Loucy (cell line): ENCODE data around the gene GNPTAB.

ENCODE experiments used
- H2AFZ ChIP-seq: fragments of 200-600 bp; sonication (generic); 2 replicates; pipeline ENCODE4 v1.6.0; 2016; ENCODE audit warnings: antibody characterized with exemption, mild to moderate bottlenecking, low read length, moderate library complexity
- H3F3A ChIP-seq: fragments of 200-600 bp; 2 replicates; pipeline ENCODE4 v1.6.0; 2016; ENCODE audit warnings: antibody characterized with exemption, low read depth, mild to moderate bottlenecking
- H3K27me3 ChIP-seq: fragments of 200-600 bp; sonication (generic); 2 replicates; pipeline ENCODE4 v1.6.1; 2014; ENCODE audit warnings: low read length, mild to moderate bottlenecking; ENCODE audit not compliant: insufficient read depth, poor library complexity, severe bottlenecking
- H3K36me3 ChIP-seq: fragments of 200-600 bp; sonication (generic); 2 replicates; pipeline ENCODE4 v1.6.1; 2016; ENCODE audit warnings: low read length; ENCODE audit not compliant: insufficient read depth
- H3K4me1 ChIP-seq: fragments of 200-600 bp; sonication (generic); 2 replicates; pipeline ENCODE4 v1.5.1; 2014; ENCODE audit warnings: low read length, mild to moderate bottlenecking; ENCODE audit not compliant: insufficient read depth, poor library complexity, severe bottlenecking
- H3K4me2 ChIP-seq: fragments of 200-600 bp; sonication (generic); 2 replicates; pipeline ENCODE4 v1.6.0; 2014; ENCODE audit warnings: antibody characterized with exemption, low read length, low read depth, mild to moderate bottlenecking; ENCODE audit not compliant: poor library complexity, severe bottlenecking
- H3K4me3 ChIP-seq: fragments of 200-600 bp; sonication (generic); 2 replicates; pipeline ENCODE4 v1.5.1; 2014; ENCODE audit warnings: low read length, mild to moderate bottlenecking, mixed read lengths; ENCODE audit not compliant: poor library complexity, severe bottlenecking
- H3K79me2 ChIP-seq: fragments of 200-600 bp; sonication (generic); 2 replicates; pipeline ENCODE4 v1.6.1; 2014; ENCODE audit warnings: low read length; ENCODE audit not compliant: insufficient read depth
- H3K9ac ChIP-seq: fragments of 200-600 bp; sonication (generic); 2 replicates; pipeline ENCODE4 v1.6.0; 2014; ENCODE audit warnings: mild to moderate bottlenecking, low read depth, low read length, moderate library complexity; ENCODE audit not compliant: poor library complexity, severe bottlenecking
- H3K9me2 ChIP-seq: fragments of 200-600 bp; sonication (generic); replicated peaks from 2 replicates; pipeline ENCODE4 v1.6.1; 2016; ENCODE audit warnings: low read depth, low read length, mixed read lengths
- H3K9me3 ChIP-seq: fragments of 200-600 bp; sonication (generic); 2 replicates; pipeline ENCODE4 v1.6.1; 2014; ENCODE audit warnings: mild to moderate bottlenecking, antibody characterized with exemption, low read length, low read depth; ENCODE audit not compliant: insufficient read depth
- H4K20me1 ChIP-seq: fragments of 200-600 bp; sonication (generic); 2 replicates; pipeline ENCODE4 v1.6.0; 2014; ENCODE audit warnings: antibody characterized with exemption, low read length, mild to moderate bottlenecking; ENCODE audit not compliant: insufficient read depth, poor library complexity, severe bottlenecking
- CTCF ChIP-seq: fragments of 200-600 bp; sonication (generic); conservative IDR thresholded peaks from 2 replicates; pipeline ENCODE4 v1.5.1; 2014; ENCODE audit warnings: mild to moderate bottlenecking, antibody characterized with exemption, low read length
- EZH2phosphoT487 ChIP-seq: fragments of 200-600 bp; IDR thresholded peaks from 2 replicates; pipeline ENCODE4 v1.6.1; 2018; ENCODE audit warnings: antibody characterized with exemption, mild to moderate bottlenecking, moderate library complexity, borderline replicate concordance

The GNPTAB gene

GRCh38 chr12:101763246-101763931 is 67.4 kb downstream of the GNPTAB start:
- TF ChIP-seq EZH2phosphoT487 (no peak), CTCF (no peak)
- H4K20me1 ChIP-seq, result no peaks in the 10 kb centered on the region
- no peak overlapping the region for H3K4me2 ChIP-seq
- no peak overlapping the region for H3K4me3 ChIP-seq
- peaks cover 75% of the 10 kb centered on the region; the same call in 1 of the 2 replicates for H3K36me3 ChIP-seq
- no peaks in the 10 kb centered on the region for H3K9me2 ChIP-seq
- H3K9me3 ChIP-seq, result no peaks in the 10 kb centered on the region
- no peaks in the 10 kb centered on the region for H3K79me2 ChIP-seq
- H3K4me1 ChIP-seq, result no peaks in the 10 kb centered on the region
- no peaks in the 10 kb centered on the region for H3F3A ChIP-seq
- H3K9ac ChIP-seq, result no peak overlapping the region
- H3K27me3 ChIP-seq, result no peaks in the 10 kb centered on the region
- no peak overlapping the region for H2AFZ ChIP-seq

GRCh38 chr12:101761781-101762180 is 69.0 kb downstream of the GNPTAB start:
- Histone ChIP-seq H3K36me3 (peaks cover 73% of the 10 kb centered on the region; the same call in 1 of the 2 replicates), H3K4me3 (no peak overlapping the region), H3K9ac (no peak overlapping the region), H3K4me2 (no peak overlapping the region), H3K9me2 (no peaks in the 10 kb centered on the region), H4K20me1 (no peaks in the 10 kb centered on the region), H3F3A (no peaks in the 10 kb centered on the region), H3K79me2 (no peaks in the 10 kb centered on the region), H3K27me3 (no peaks in the 10 kb centered on the region), H2AFZ (no peak overlapping the region), H3K9me3 (no peaks in the 10 kb centered on the region), H3K4me1 (no peaks in the 10 kb centered on the region)
- TF ChIP-seq EZH2phosphoT487, result no peak
- TF ChIP-seq CTCF, result no peak

GRCh38 chr12:101761350-101761749 is 69.4 kb downstream of the GNPTAB start:
- Histone ChIP-seq H4K20me1 (no peaks in the 10 kb centered on the region), H3K9me3 (no peaks in the 10 kb centered on the region), H3K36me3 (peaks cover 73% of the 10 kb centered on the region; the same call in 1 of the 2 replicates), H3K4me2 (no peak overlapping the region), H3K9me2 (no peaks in the 10 kb centered on the region), H3K27me3 (no peaks in the 10 kb centered on the region), H2AFZ (no peak overlapping the region), H3K4me1 (no peaks in the 10 kb centered on the region), H3K79me2 (no peaks in the 10 kb centered on the region), H3K9ac (no peak overlapping the region), H3F3A (no peaks in the 10 kb centered on the region), H3K4me3 (no peak overlapping the region)
- TF ChIP-seq CTCF, result no peak
- TF ChIP-seq EZH2phosphoT487, result no peak
